DOHH2 (cell line): ENCODE measurements around the gene PGAM1.

Experiments used
- EZH2phosphoT487 ChIP-seq: fragments of 200-600 bp; sonication (generic); IDR thresholded peaks from 2 replicates; pipeline ENCODE4 v1.6.1; 2017; ENCODE audit warnings: borderline replicate concordance, mild to moderate bottlenecking, antibody characterized with exemption, low read length, moderate library complexity, mixed read lengths
- TF ChIP-seq, protein P1 (sequence below): fragments of 200-600 bp; sonication (generic); IDR thresholded peaks from one replicate; pipeline ENCODE4 v1.5.1; 2014; ENCODE audit warnings: antibody characterized with exemption, mild to moderate bottlenecking, low read depth, low read length; ENCODE audit not compliant: poor library complexity, severe bottlenecking

DNA sequence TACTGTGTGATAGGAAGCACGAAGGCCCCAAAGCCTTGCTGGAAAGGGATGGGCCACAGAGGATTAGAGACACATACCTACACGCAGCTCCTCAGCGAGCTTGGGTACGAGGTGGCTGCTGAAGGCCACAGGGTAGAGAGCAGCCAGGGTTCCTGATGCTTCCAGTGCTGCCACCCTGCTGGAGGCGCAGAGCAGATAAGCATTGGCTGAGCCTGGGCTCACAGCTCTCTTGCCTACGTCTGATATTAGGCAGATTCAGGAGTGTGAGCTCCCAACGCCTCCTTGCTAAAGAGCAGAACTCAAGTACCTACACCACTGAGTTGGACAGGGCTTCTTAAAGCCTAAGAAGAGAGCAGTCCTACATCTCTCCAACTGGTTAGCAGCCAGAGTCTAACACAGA lies 40.0 kb downstream of the PGAM1 start:
- TF ChIP-seq, protein P1, sequence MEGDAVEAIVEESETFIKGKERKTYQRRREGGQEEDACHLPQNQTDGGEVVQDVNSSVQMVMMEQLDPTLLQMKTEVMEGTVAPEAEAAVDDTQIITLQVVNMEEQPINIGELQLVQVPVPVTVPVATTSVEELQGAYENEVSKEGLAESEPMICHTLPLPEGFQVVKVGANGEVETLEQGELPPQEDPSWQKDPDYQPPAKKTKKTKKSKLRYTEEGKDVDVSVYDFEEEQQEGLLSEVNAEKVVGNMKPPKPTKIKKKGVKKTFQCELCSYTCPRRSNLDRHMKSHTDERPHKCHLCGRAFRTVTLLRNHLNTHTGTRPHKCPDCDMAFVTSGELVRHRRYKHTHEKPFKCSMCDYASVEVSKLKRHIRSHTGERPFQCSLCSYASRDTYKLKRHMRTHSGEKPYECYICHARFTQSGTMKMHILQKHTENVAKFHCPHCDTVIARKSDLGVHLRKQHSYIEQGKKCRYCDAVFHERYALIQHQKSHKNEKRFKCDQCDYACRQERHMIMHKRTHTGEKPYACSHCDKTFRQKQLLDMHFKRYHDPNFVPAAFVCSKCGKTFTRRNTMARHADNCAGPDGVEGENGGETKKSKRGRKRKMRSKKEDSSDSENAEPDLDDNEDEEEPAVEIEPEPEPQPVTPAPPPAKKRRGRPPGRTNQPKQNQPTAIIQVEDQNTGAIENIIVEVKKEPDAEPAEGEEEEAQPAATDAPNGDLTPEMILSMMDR, result no peak
- TF ChIP-seq EZH2phosphoT487, result no peak
